Activated T-cell treated with anti-CD3 and anti-CD28 coated beads, Interleukin-2, amount 50 U/mL, for 24 hours (primary cell): ENCODE measurements around the gene PLP2.

Experiments
- DNase-seq: peaks from one replicate; pipeline ENCODE4 v3.0.0-alpha.2; 2020
- H3K27ac Mint-ChIP-seq: 2 replicates; pipeline ENCODE4 v1.8.0; 2020; ENCODE audit warnings: mild to moderate bottlenecking, mixed read lengths
- H3K27me3 Mint-ChIP-seq: 2 replicates; pipeline ENCODE4 v1.8.0; 2020; ENCODE audit warnings: mixed read lengths
- H3K36me3 Mint-ChIP-seq: 2 replicates; pipeline ENCODE4 v1.8.0; 2020; ENCODE audit warnings: low read depth, mixed read lengths
- H3K4me1 Mint-ChIP-seq: 2 replicates; pipeline ENCODE4 v1.8.0; 2020; ENCODE audit warnings: low read depth, mixed read lengths
- H3K4me3 Mint-ChIP-seq: 2 replicates; pipeline ENCODE4 v1.8.0; 2020; ENCODE audit warnings: mild to moderate bottlenecking, moderate library complexity, mixed read lengths
- H3K9me3 Mint-ChIP-seq: 2 replicates; pipeline ENCODE4 v1.8.0; 2020; ENCODE audit warnings: mixed read lengths

PLP2 gene

GRCh38 chrX:49187526-49187925 is 15.8 kb downstream of the PLP2 start:
- no peak overlapping the region for H3K27ac Mint-ChIP-seq
- no peak overlapping the region for H3K4me3 Mint-ChIP-seq
- peaks cover 19% of the 10 kb centered on the region for H3K36me3 Mint-ChIP-seq
- H3K27me3 Mint-ChIP-seq, result peaks cover 10% of the 10 kb centered on the region
- no peak for DNase-seq
- H3K9me3 Mint-ChIP-seq, result no peaks in the 10 kb centered on the region
- peaks cover 21% of the 10 kb centered on the region for H3K4me1 Mint-ChIP-seq

- Mint-ChIP-seq H3K4me1 (peaks cover 31% of the 10 kb centered on the region), H3K4me3 (no peak overlapping the region), H3K27ac (no peak overlapping the region), H3K9me3 (no peaks in the 10 kb centered on the region), H3K27me3 (peaks cover 10% of the 10 kb centered on the region), H3K36me3 (peaks cover 11% of the 10 kb centered on the region)
- DNase-seq, result no peak
Measured at GRCh38 chrX:49188468-49189076, 16.9 kb downstream of the PLP2 start.

GRCh38 chrX:49189606-49190005 is 17.9 kb downstream of the PLP2 start:
- DNase-seq, result no peak
- Mint-ChIP-seq H3K4me3 (peak overlapping the region; percentile 86), H3K36me3 (peaks cover 2% of the 10 kb centered on the region), H3K27ac (no peak overlapping the region), H3K9me3 (no peaks in the 10 kb centered on the region), H3K27me3 (peaks cover 10% of the 10 kb centered on the region), H3K4me1 (peaks cover 35% of the 10 kb centered on the region)

- H3K4me1 Mint-ChIP-seq, result peaks cover 31% of the 10 kb centered on the region
- peak overlapping the region; percentile 86 for H3K4me3 Mint-ChIP-seq
- peaks cover 2% of the 10 kb centered on the region for H3K36me3 Mint-ChIP-seq
- peak overlapping the region; percentile 94 for H3K27ac Mint-ChIP-seq
- no peaks in the 10 kb centered on the region for H3K9me3 Mint-ChIP-seq
- peak; percentile 80 for DNase-seq
- H3K27me3 Mint-ChIP-seq, result peaks cover 4% of the 10 kb centered on the region
Measured at GRCh38 chrX:49190821-49191573, 19.3 kb downstream of the PLP2 start.

GRCh38 chrX:49191574-49192011 is 19.9 kb downstream of the PLP2 start:
- peak overlapping the region; percentile 94 for H3K27ac Mint-ChIP-seq
- peaks cover 2% of the 10 kb centered on the region for H3K36me3 Mint-ChIP-seq
- peaks cover 4% of the 10 kb centered on the region for H3K27me3 Mint-ChIP-seq

GRCh38 chrX:49192722-49193328 is 21.1 kb downstream of the PLP2 start:
- DNase-seq, result no peak
- H3K27ac Mint-ChIP-seq, result peak overlapping the region; percentile 73

More at GRCh38 chrX:49191574-49192011, 19.9 kb downstream of the PLP2 start:
- H3K9me3 Mint-ChIP-seq, result no peaks in the 10 kb centered on the region
- peak overlapping the region; percentile 86 for H3K4me3 Mint-ChIP-seq
- peaks cover 28% of the 10 kb centered on the region for H3K4me1 Mint-ChIP-seq
- DNase-seq, result no peak

GRCh38 chrX:49193542-49193964 is 21.9 kb downstream of the PLP2 start:
- H3K27ac Mint-ChIP-seq, result peak overlapping the region; percentile 73
- H3K4me3 Mint-ChIP-seq, result no peak overlapping the region
- peaks cover 17% of the 10 kb centered on the region for H3K27me3 Mint-ChIP-seq
- peaks cover 33% of the 10 kb centered on the region for H3K4me1 Mint-ChIP-seq
- no peaks in the 10 kb centered on the region for H3K9me3 Mint-ChIP-seq
- H3K36me3 Mint-ChIP-seq, result peaks cover 2% of the 10 kb centered on the region
- no peak for DNase-seq

More at GRCh38 chrX:49192722-49193328, 21.1 kb downstream of the PLP2 start:
- Mint-ChIP-seq H3K9me3 (no peaks in the 10 kb centered on the region), H3K36me3 (peaks cover 2% of the 10 kb centered on the region), H3K27me3 (peaks cover 10% of the 10 kb centered on the region), H3K4me1 (peaks cover 27% of the 10 kb centered on the region), H3K4me3 (peak overlapping the region; percentile 49)

- no peak for DNase-seq
- H3K4me3 Mint-ChIP-seq, result no peak overlapping the region
- peaks cover 16% of the 10 kb centered on the region for H3K27me3 Mint-ChIP-seq
- peaks cover 34% of the 10 kb centered on the region for H3K4me1 Mint-ChIP-seq
- no peaks in the 10 kb centered on the region for H3K9me3 Mint-ChIP-seq
- H3K36me3 Mint-ChIP-seq, result no peaks in the 10 kb centered on the region
- H3K27ac Mint-ChIP-seq, result no peak overlapping the region
Measured at GRCh38 chrX:49197543-49198087, 25.9 kb downstream of the PLP2 start.

GRCh38 chrX:49198540-49199314 is 27.0 kb downstream of the PLP2 start:
- H3K4me1 Mint-ChIP-seq, result peaks cover 23% of the 10 kb centered on the region
- peaks cover 20% of the 10 kb centered on the region for H3K27me3 Mint-ChIP-seq
- no peaks in the 10 kb centered on the region for H3K9me3 Mint-ChIP-seq
- H3K36me3 Mint-ChIP-seq, result no peaks in the 10 kb centered on the region
- H3K4me3 Mint-ChIP-seq, result peak overlapping the region; percentile 51
- no peak for DNase-seq
- no peak overlapping the region for H3K27ac Mint-ChIP-seq

- peak overlapping the region; percentile 51 for H3K4me3 Mint-ChIP-seq
Measured at GRCh38 chrX:49199315-49199595, 27.6 kb downstream of the PLP2 start.

GRCh38 chrX:49199906-49200771 is 28.4 kb downstream of the PLP2 start, which contains the start of gene SYP:
TSS of gene SYP (minus strand) at chrX:49200193. CDS start at chrX:49200186, 7 bp downstream.
- Mint-ChIP-seq H3K27me3 (peaks cover 20% of the 10 kb centered on the region), H3K4me1 (peaks cover 18% of the 10 kb centered on the region), H3K4me3 (peak within 1 kb of the TSS; percentile 62), H3K27ac (peak within 1 kb of the TSS; percentile 64), H3K36me3 (no peaks in the 10 kb centered on the region), H3K9me3 (no peaks in the 10 kb centered on the region)
- DNase-seq, result peak; percentile 90

More at GRCh38 chrX:49199315-49199595, 27.6 kb downstream of the PLP2 start:
- H3K36me3 Mint-ChIP-seq, result no peaks in the 10 kb centered on the region
- no peaks in the 10 kb centered on the region for H3K9me3 Mint-ChIP-seq
- no peak for DNase-seq
- H3K4me1 Mint-ChIP-seq, result peaks cover 18% of the 10 kb centered on the region
- no peak overlapping the region for H3K27ac Mint-ChIP-seq
- H3K27me3 Mint-ChIP-seq, result peaks cover 20% of the 10 kb centered on the region

GRCh38 chrX:49202022-49202421 is 30.3 kb downstream of the PLP2 start:
- no peak for DNase-seq
- no peaks in the 10 kb centered on the region for H3K36me3 Mint-ChIP-seq
- H3K27me3 Mint-ChIP-seq, result peaks cover 22% of the 10 kb centered on the region
- H3K4me3 Mint-ChIP-seq, result no peak overlapping the region
- no peak overlapping the region for H3K27ac Mint-ChIP-seq
- no peaks in the 10 kb centered on the region for H3K9me3 Mint-ChIP-seq
- H3K4me1 Mint-ChIP-seq, result peaks cover 18% of the 10 kb centered on the region

- Mint-ChIP-seq H3K4me3 (no peak overlapping the region), H3K36me3 (no peaks in the 10 kb centered on the region), H3K27me3 (peaks cover 13% of the 10 kb centered on the region), H3K27ac (no peak overlapping the region), H3K9me3 (no peaks in the 10 kb centered on the region), H3K4me1 (peaks cover 12% of the 10 kb centered on the region)
- DNase-seq, result no peak
Measured at GRCh38 chrX:49203536-49203935, 31.8 kb downstream of the PLP2 start.
